Vagina (tissue), 2 donors: ENCODE results near the gene MYPOP. TPM values are rescaled to one million over a fixed set of nuclear protein-coding genes. Genes with fewer than 3 reads are reported as not detected.
A peak's percentile ranks its signal among the peaks of the same experiment; 100 is the strongest.

Source experiments
- DNase-seq, 2 donors: peaks; one replicate each; pipeline ENCODE4 v3.0.0-alpha.2; 2017; ENCODE audit errors: extremely low spot score in 2 of 2
- H3K27ac ChIP-seq: fragments of 200-600 bp; sonication (generic); one replicate; pipeline ENCODE4 v1.5.1; 2019
- H3K27me3 ChIP-seq: fragments of 200-600 bp; sonication (generic); one replicate; pipeline ENCODE4 v1.5.1; 2019
- H3K36me3 ChIP-seq, 2 donors: fragments of 200-600 bp; sonication (generic); one replicate each; pipeline ENCODE4 v1.5.1; 2017 to 2019
- H3K4me1 ChIP-seq: fragments of 200-600 bp; sonication (generic); one replicate; pipeline ENCODE4 v1.5.1; 2019
- H3K4me3 ChIP-seq, 2 donors: fragments of 200-600 bp; sonication (generic); 1 replicate in 1 of 2; 2 replicates in 1 of 2; pipeline ENCODE4 v1.5.1; 2016 to 2019
- H3K9me3 ChIP-seq: fragments of 200-600 bp; sonication (generic); one replicate; pipeline ENCODE4 v1.5.1; 2019
- POLR2A ChIP-seq, 2 donors: fragments of 450-650 bp; IDR thresholded peaks; one replicate each; pipeline ENCODE4 v1.6.1; 2017; ENCODE audit warnings: antibody characterized with exemption in 2 of 2, mild to moderate bottlenecking in 2 of 2, moderate library complexity in 2 of 2
- POLR2AphosphoS5 ChIP-seq, 2 donors: sonication (generic); formaldehyde crosslinking; IDR thresholded peaks; one replicate each; pipeline ENCODE4 v1.9.0; 2017; ENCODE audit warnings: antibody characterized with exemption in 2 of 2, mild to moderate bottlenecking in 2 of 2, low read depth in 1 of 2; ENCODE audit not compliant: insufficient read depth in 1 of 2
- intact Hi-C: fragments of 100-400 bp; cut with DNase I; formaldehyde crosslinking; loops from one replicate; pipeline ENCODE4 v1.15.1; 2023
- total RNA-seq: library from RNA; depleted of rRNA; stranded (reverse); fragments of >200 nt; gene quantifications from one replicate; pipeline ENCODE4 v1.2.3, GENCODE V29; 2016
- TF ChIP-seq, protein P1 (sequence below), 3 experiments: fragments of 450-650 bp in 2 of 3; fragments of 200-600 bp in 1 of 3; sonication (generic) in 1 of 3; IDR thresholded peaks; one replicate each; pipeline ENCODE4 v1.5.1; 2017 to 2019; ENCODE audit warnings: antibody characterized with exemption in 3 of 3, mild to moderate bottlenecking in 2 of 3, moderate library complexity in 2 of 3

Gene MYPOP
- total RNA-seq, 1 donor from 2014 or later, result 13.8 TPM

DNA sequence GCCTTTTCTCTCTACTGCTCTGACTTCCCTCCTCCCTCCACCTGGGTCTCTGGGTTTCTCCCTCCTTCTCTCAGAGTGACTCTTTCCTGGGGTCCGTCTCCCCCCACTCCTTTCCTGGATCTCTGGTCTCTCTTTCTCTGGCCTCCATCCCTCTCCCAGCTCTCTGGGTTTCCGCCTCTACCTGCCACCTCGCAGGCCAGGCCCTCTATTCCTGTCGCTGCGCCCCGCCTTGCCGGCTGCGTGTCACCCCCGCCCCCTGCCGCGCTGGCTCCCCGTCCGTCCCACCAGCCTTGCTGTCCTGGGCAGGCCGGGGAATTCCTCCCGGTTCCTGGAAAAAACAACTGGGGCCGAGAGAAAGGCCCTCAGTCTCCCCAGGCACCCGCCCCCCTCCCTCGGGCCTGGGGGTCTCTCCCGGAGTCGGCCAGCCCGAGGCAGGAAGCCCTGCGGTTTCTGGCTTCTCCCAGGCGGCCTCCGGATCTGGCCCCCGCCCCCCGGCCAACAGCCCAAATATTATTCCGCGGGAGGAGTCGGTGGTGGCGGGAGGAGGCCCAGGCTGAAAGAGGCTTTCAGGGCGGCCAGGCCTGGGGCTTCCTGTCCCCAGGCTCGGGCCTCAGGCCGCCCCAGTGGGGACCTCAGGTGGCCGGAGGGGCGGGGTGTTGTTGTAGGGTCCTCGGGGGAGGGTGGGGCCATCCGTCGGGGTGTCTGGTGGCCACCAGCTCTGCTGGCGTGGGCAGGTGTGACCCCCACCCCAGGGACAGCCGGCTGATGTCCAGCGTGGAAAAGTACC lies 25.8 kb downstream of the MYPOP start:
- DNase-seq, result no peak
- Histone ChIP-seq H3K36me3 (no peaks in the 10 kb centered on the region), H3K27ac (peak overlapping the region; percentile 56), H3K4me1 (peaks cover 11% of the 10 kb centered on the region), H3K4me3 (peak overlapping the region; percentile 18 to 24), H3K27me3 (no peaks in the 10 kb centered on the region), H3K9me3 (no peaks in the 10 kb centered on the region)
- TF ChIP-seq POLR2A (IDR thresholded peaks at IDR 0.05), result no peak
- TF ChIP-seq POLR2AphosphoS5 (IDR thresholded peaks at IDR 0.05; ENCODE audit: insufficient read depth in 1 of 2, low read depth in 1 of 2), result no peak
- TF ChIP-seq, protein P1, sequence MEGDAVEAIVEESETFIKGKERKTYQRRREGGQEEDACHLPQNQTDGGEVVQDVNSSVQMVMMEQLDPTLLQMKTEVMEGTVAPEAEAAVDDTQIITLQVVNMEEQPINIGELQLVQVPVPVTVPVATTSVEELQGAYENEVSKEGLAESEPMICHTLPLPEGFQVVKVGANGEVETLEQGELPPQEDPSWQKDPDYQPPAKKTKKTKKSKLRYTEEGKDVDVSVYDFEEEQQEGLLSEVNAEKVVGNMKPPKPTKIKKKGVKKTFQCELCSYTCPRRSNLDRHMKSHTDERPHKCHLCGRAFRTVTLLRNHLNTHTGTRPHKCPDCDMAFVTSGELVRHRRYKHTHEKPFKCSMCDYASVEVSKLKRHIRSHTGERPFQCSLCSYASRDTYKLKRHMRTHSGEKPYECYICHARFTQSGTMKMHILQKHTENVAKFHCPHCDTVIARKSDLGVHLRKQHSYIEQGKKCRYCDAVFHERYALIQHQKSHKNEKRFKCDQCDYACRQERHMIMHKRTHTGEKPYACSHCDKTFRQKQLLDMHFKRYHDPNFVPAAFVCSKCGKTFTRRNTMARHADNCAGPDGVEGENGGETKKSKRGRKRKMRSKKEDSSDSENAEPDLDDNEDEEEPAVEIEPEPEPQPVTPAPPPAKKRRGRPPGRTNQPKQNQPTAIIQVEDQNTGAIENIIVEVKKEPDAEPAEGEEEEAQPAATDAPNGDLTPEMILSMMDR (IDR thresholded peaks at IDR 0.05), result no peak
- intact Hi-C loops, result loop anchor here (10.0 kb wide), 1 partner anchor 138 kb away; no protein-coding TSS in a partner anchor

DNA sequence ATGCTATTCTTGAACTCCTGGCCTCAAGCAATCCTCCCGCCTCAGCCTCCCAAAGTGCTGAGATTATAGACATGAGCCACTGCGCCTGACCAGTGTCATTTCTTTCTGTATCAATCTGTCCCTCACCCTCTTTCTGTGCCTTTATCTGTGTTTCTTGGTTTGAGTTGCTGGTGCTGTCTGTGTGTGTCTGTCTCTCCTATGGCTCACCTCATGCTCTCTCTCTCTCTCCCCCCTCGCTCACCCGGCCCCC lies 26.3 kb downstream of the MYPOP start:
- Histone ChIP-seq H3K36me3 (no peaks in the 10 kb centered on the region), H3K4me3 (peak overlapping the region in 1 of 2 donors; percentile 24), H3K9me3 (no peaks in the 10 kb centered on the region), H3K27me3 (no peaks in the 10 kb centered on the region), H3K27ac (peak overlapping the region; percentile 56), H3K4me1 (peaks cover 11% of the 10 kb centered on the region)
- no peak for TF ChIP-seq POLR2A (IDR thresholded peaks at IDR 0.05)
- TF ChIP-seq POLR2AphosphoS5 (IDR thresholded peaks at IDR 0.05; ENCODE audit: insufficient read depth in 1 of 2, low read depth in 1 of 2), result no peak
- TF ChIP-seq, protein P1 (IDR thresholded peaks at IDR 0.05), result no peak
- no peak for DNase-seq
- intact Hi-C loops, result loop anchor here (10.0 kb wide), 1 partner anchor 139 kb away; no protein-coding TSS in a partner anchor

DNA sequence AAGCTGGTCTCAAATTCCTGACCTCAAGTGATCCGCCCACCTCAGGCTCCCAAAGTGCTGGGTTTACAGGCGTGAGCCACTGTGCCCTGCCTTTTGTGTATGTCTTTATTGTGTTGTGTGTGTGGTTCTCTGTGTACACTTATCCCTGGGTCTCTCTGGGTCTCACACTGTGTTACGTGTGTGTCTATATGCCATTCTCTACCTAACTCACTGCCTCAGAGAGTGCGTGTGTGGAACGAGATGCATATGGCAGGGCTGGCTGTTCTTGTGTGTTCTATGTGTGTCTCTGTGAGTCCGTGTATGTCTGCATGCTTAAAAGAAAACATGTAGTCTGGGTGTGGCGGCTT lies 27.8 kb downstream of the MYPOP start:
- Histone ChIP-seq H3K36me3 (no peaks in the 10 kb centered on the region), H3K27ac (no peak overlapping the region), H3K4me3 (no peak overlapping the region), H3K4me1 (peaks cover 11% of the 10 kb centered on the region), H3K27me3 (no peaks in the 10 kb centered on the region), H3K9me3 (no peaks in the 10 kb centered on the region)
- no peak for DNase-seq
- intact Hi-C loops, result loop anchor here (10.0 kb wide), 1 partner anchor 140 kb away; no protein-coding TSS in a partner anchor
- TF ChIP-seq POLR2A (IDR thresholded peaks at IDR 0.05) (no peak), POLR2AphosphoS5 (IDR thresholded peaks at IDR 0.05; ENCODE audit: insufficient read depth in 1 of 2, low read depth in 1 of 2) (no peak)
- TF ChIP-seq, protein P1 (IDR thresholded peaks at IDR 0.05), result no peak

DNA sequence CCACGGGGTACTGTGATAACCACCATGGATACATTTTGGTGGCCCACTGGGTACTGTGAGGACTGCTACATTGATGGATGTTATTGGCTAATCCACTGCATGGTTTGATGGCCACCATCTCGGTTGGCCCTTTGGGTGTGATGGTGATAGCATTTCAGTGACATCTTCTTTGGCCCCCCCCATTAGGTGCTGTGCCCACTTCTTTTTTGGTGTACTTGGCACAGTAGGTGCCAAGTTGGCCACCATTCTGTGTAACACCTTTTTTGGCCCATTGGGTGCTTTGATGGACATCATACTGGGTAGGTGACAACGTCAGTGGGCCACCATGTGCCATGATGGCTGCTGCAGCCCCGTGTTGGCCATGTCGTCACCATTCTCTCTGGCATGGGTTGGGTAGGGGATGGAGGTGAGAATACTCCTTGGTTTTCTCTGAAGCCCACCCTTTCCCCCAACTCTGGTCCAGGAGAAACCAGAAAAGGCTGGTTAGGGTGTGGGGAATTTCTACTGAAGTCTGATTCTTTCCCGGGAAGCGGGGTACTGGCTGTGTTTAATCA lies 29.1 kb downstream of the MYPOP start:
- Histone ChIP-seq H3K9me3 (no peaks in the 10 kb centered on the region), H3K27me3 (no peaks in the 10 kb centered on the region), H3K36me3 (no peaks in the 10 kb centered on the region), H3K4me3 (no peak overlapping the region), H3K4me1 (peaks cover 11% of the 10 kb centered on the region), H3K27ac (no peak overlapping the region)
- intact Hi-C loops, result loop anchor here (10.0 kb wide), 1 partner anchor 142 kb away; no protein-coding TSS in a partner anchor
- no peak for TF ChIP-seq POLR2AphosphoS5 (IDR thresholded peaks at IDR 0.05; ENCODE audit: insufficient read depth in 1 of 2, low read depth in 1 of 2)
- no peak for TF ChIP-seq POLR2A (IDR thresholded peaks at IDR 0.05)
- TF ChIP-seq, protein P1 (IDR thresholded peaks at IDR 0.05), result no peak
- DNase-seq, result no peak
